GM23338 (cell line): ENCODE measurements around the gene VHLL. TPM values are rescaled to one million over a fixed set of nuclear protein-coding genes. Genes with fewer than 3 reads are reported as not detected.

ENCODE experiments used
- ATAC-seq: fragments of 200-7000 bp; cut with Tn5 transposase; 3 replicates; pipeline ENCODE4 v1.9.1; 2020
- DNase-seq: peaks from one replicate; pipeline ENCODE4 v3.0.0-alpha.2; 2015; ENCODE audit warnings: low spot score
- H2AFZ ChIP-seq: fragments of 200-600 bp; sonication (generic); 2 replicates; pipeline ENCODE4 v1.8.0; 2016; ENCODE audit warnings: antibody characterized with exemption, mild to moderate bottlenecking, moderate library complexity
- H3F3A ChIP-seq: fragments of 200-600 bp; sonication (generic); replicated peaks from 2 replicates; pipeline ENCODE4 v1.8.0; 2017; ENCODE audit warnings: antibody characterized with exemption, mixed run types, low read depth
- H3K27ac ChIP-seq: fragments of 200-600 bp; sonication (generic); 2 replicates; pipeline ENCODE4 v1.6.1; 2016; ENCODE audit warnings: low read depth
- H3K27me3 ChIP-seq: fragments of 200-600 bp; sonication (generic); 2 replicates; pipeline ENCODE4 v1.8.0; 2016; ENCODE audit warnings: mild to moderate bottlenecking, mixed run types, moderate library complexity; ENCODE audit not compliant: insufficient read depth
- H3K36me3 ChIP-seq: fragments of 200-600 bp; sonication (generic); 2 replicates; pipeline ENCODE4 v1.8.0; 2016; ENCODE audit warnings: mild to moderate bottlenecking; ENCODE audit not compliant: insufficient read depth
- H3K4me1 ChIP-seq: fragments of 200-600 bp; sonication (generic); 2 replicates; pipeline ENCODE4 v1.8.0; 2016; ENCODE audit warnings: mild to moderate bottlenecking, moderate library complexity; ENCODE audit not compliant: insufficient read depth
- H3K4me2 ChIP-seq: fragments of 200-600 bp; sonication (generic); 2 replicates; pipeline ENCODE4 v1.7.1; 2017; ENCODE audit warnings: mixed run types
- H3K4me3 ChIP-seq: fragments of 200-600 bp; sonication (generic); 2 replicates; pipeline ENCODE4 v1.6.1; 2016; ENCODE audit warnings: mixed run types
- H3K79me2 ChIP-seq: fragments of 200-600 bp; sonication (generic); replicated peaks from 2 replicates; pipeline ENCODE4 v1.8.0; 2017; ENCODE audit warnings: mild to moderate bottlenecking; ENCODE audit not compliant: insufficient read depth
- H3K9me2 ChIP-seq: fragments of 200-600 bp; sonication (generic); 2 replicates; pipeline ENCODE4 v1.8.0; 2017; ENCODE audit not compliant: insufficient read depth
- H4K20me1 ChIP-seq: fragments of 200-600 bp; sonication (generic); replicated peaks from 2 replicates; pipeline ENCODE4 v1.8.0; 2017; ENCODE audit warnings: mild to moderate bottlenecking; ENCODE audit not compliant: insufficient read depth
- H3K27ac Mint-ChIP-seq: 2 replicates; pipeline ENCODE4 v1.8.0; 2020; ENCODE audit warnings: inconsistent platforms, mild to moderate bottlenecking, moderate library complexity, mixed read lengths
- H3K27me3 Mint-ChIP-seq: 3 replicates; pipeline ENCODE4 v1.8.0; 2022; ENCODE audit warnings: low read depth, mild to moderate bottlenecking, moderate library complexity, mixed read lengths, inconsistent platforms; ENCODE audit not compliant: insufficient read depth, poor library complexity
- H3K36me3 Mint-ChIP-seq: 3 replicates; pipeline ENCODE4 v1.8.0; 2021; ENCODE audit warnings: low read depth, mild to moderate bottlenecking, inconsistent platforms, moderate library complexity, mixed read lengths
- H3K4me1 Mint-ChIP-seq: 3 replicates; pipeline ENCODE4 v1.8.0; 2020; ENCODE audit warnings: mild to moderate bottlenecking, inconsistent platforms, mixed read lengths
- H3K4me3 Mint-ChIP-seq: 3 replicates; pipeline ENCODE4 v1.8.0; 2021; ENCODE audit warnings: moderate library complexity, mild to moderate bottlenecking, inconsistent platforms, mixed read lengths
- H3K9me3 Mint-ChIP-seq: 3 replicates; pipeline ENCODE4 v1.8.0; 2020; ENCODE audit warnings: moderate library complexity, mild to moderate bottlenecking, inconsistent platforms, mixed read lengths
- EZH2 ChIP-seq: fragments of 200-600 bp; sonication (generic); IDR thresholded peaks from one replicate; pipeline ENCODE4 v1.8.0; 2017; ENCODE audit warnings: antibody characterized with exemption, mild to moderate bottlenecking, low read depth; ENCODE audit not compliant: unreplicated experiment
- EZH2phosphoT487 ChIP-seq: fragments of 200-600 bp; sonication (generic); IDR thresholded peaks from one replicate; pipeline ENCODE4 v1.8.1; 2018; ENCODE audit warnings: antibody characterized with exemption; ENCODE audit not compliant: unreplicated experiment
- JUNB ChIP-seq: IDR thresholded peaks from one replicate; pipeline ENCODE4 v1.6.1; 2016; ENCODE audit warnings: antibody characterized with exemption; ENCODE audit not compliant: unreplicated experiment
- REST ChIP-seq: IDR thresholded peaks from one replicate; pipeline ENCODE4 v1.6.1; 2018; ENCODE audit warnings: antibody characterized with exemption; ENCODE audit not compliant: unreplicated experiment
- ZNF462 ChIP-seq: fragments of 250-450 bp; sonication (Bioruptor Pico); IDR thresholded peaks from 2 replicates; pipeline ENCODE4 v1.5.0; 2020; ENCODE audit warnings: mild to moderate bottlenecking, moderate library complexity
- polyA plus RNA-seq: library from polyadenylated mRNA; unstranded; fragments of >200 nt; fragmentation: Nextera tagmentation; extraction: Ambion mirVana; gene quantifications from 2 replicates; pipeline ENCODE4 v1.2.1, GENCODE V29; 2016
- total RNA-seq: library from RNA; depleted of rRNA; stranded (reverse); fragments of >200 nt; shearing (Covaris generic); gene quantifications from 2 replicates; pipeline ENCODE4 v1.2.3, GENCODE V29; 2014

The VHLL gene
- total and polyA plus RNA-seq, 2 experiments from 2014 or later = not detected

GRCh38 chr1:156286061-156286460, 13.0 kb downstream of the VHLL start:
- H3K27me3 Mint-ChIP-seq = peaks cover 14% of the 10 kb centered on the region
- H3K27ac Mint-ChIP-seq = no peak overlapping the region
- TF ChIP-seq EZH2phosphoT487 (no peak), JUNB (no peak), EZH2 (no peak), REST (no peak), ZNF462 (CRISPR knock-in tag) (no peak)

More at GRCh38 chr1:156286061-156286460, 13.0 kb downstream of the VHLL start:
- Histone ChIP-seq H3F3A (peaks cover 11% of the 10 kb centered on the region), H3K4me3 (no peak overlapping the region), H3K27ac (no peak overlapping the region), H3K79me2 (peaks cover 12% of the 10 kb centered on the region), H3K9me2 (no peaks in the 10 kb centered on the region), H2AFZ (no peak overlapping the region), H4K20me1 (peaks cover 7% of the 10 kb centered on the region), H3K4me2 (no peak overlapping the region), H3K4me1 (peaks cover 16% of the 10 kb centered on the region), H3K36me3 (no peaks in the 10 kb centered on the region), H3K27me3 (no peaks in the 10 kb centered on the region)
- peaks cover 17% of the 10 kb centered on the region for H3K4me1 Mint-ChIP-seq
- no peaks in the 10 kb centered on the region; the same call in 1 of the 3 replicates for H3K36me3 Mint-ChIP-seq
- DNase-seq (no peak), ATAC-seq (no peak)
- no peak overlapping the region for H3K4me3 Mint-ChIP-seq
- H3K9me3 Mint-ChIP-seq = no peaks in the 10 kb centered on the region
